Activated naive CD8-positive, alpha-beta T cell treated with anti-CD3 and anti-CD28 coated beads for 36 hours (primary cell): ENCODE data around the gene CEBPG. TPM values are rescaled to one million over a fixed set of nuclear protein-coding genes. Genes with fewer than 3 reads are reported as not detected.

Source experiments
- DNase-seq: peaks from one replicate; pipeline ENCODE4 v3.0.0; 2021
- H3K27ac Mint-ChIP-seq: one replicate; pipeline ENCODE4 v1.8.0; 2022; ENCODE audit warnings: mild to moderate bottlenecking, moderate library complexity, mixed read lengths
- H3K27me3 Mint-ChIP-seq: one replicate; pipeline ENCODE4 v1.8.0; 2022; ENCODE audit warnings: mild to moderate bottlenecking, mixed read lengths
- H3K36me3 Mint-ChIP-seq: one replicate; pipeline ENCODE4 v1.8.0; 2021; ENCODE audit warnings: mild to moderate bottlenecking, mixed read lengths
- H3K4me1 Mint-ChIP-seq: one replicate; pipeline ENCODE4 v1.8.0; 2021; ENCODE audit warnings: mixed read lengths
- H3K4me3 Mint-ChIP-seq: one replicate; pipeline ENCODE4 v1.8.0; 2022; ENCODE audit warnings: mild to moderate bottlenecking, moderate library complexity, mixed read lengths
- H3K9me3 Mint-ChIP-seq: one replicate; pipeline ENCODE4 v1.8.0; 2022; ENCODE audit warnings: mixed read lengths
- total RNA-seq, 2 experiments: library from RNA; stranded (reverse); gene quantifications; one replicate each; pipeline ENCODE4 v1.2.3, GENCODE V29; 2021

The CEBPG gene
- total RNA-seq, 2 experiments from 2014 or later: 30.1 to 30.9 TPM

- Mint-ChIP-seq H3K4me3 (no peak overlapping the region), H3K4me1 (no peaks in the 10 kb centered on the region), H3K9me3 (no peaks in the 10 kb centered on the region), H3K27me3 (no peaks in the 10 kb centered on the region), H3K27ac (no peak overlapping the region), H3K36me3 (peaks cover 7% of the 10 kb centered on the region)
- DNase-seq: no peak
Observed at GRCh38 chr19:33424181-33424580, 50.7 kb downstream of the CEBPG start.

- no peak overlapping the region for H3K27ac Mint-ChIP-seq
- H3K36me3 Mint-ChIP-seq: peaks cover 7% of the 10 kb centered on the region
- no peak overlapping the region for H3K4me3 Mint-ChIP-seq
- H3K27me3 Mint-ChIP-seq: no peaks in the 10 kb centered on the region
- H3K4me1 Mint-ChIP-seq: peaks cover 5% of the 10 kb centered on the region
- no peaks in the 10 kb centered on the region for H3K9me3 Mint-ChIP-seq
- DNase-seq: no peak
Observed at GRCh38 chr19:33426621-33427361, 53.3 kb downstream of the CEBPG start.

DNA sequence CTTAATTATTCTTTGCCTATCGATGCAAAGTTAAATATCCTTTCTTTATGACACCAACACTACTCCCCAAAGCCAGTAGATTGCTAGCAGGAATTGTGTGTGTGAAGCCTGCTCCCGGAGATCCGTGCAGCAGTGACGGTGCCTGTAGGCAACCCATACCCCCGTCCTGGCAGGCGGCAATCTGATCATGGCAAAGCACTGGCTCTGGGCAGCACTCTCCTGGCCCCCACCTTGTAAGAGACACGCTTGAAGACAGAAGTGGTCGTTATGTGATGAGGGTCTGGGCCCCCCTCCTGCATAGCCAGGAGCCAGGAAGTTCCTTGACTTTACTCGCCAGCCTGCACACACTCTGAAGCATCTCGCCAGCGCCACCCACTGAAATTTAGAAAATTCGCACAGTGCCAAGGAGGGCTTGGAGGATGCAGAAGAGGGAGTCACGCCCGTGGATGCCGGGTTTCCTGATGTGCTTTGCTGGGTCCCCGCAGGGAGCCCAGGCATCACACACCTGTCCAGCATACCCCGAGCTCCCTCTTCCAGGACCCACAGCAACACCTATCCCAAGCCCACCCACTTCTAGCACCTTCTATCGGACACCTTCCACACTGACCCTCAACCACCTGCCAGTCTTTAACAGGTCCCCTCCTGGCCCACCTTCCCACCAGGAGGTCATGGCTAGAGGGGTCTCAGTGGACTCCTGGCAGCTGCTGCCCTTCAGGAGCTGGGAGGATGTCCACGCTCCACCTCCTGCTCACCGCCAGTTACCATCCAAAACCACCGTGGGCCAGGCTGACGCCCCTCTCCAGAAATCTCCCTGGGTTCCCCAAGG lies 54.5 kb downstream of the CEBPG start:
- H3K27ac Mint-ChIP-seq: no peak overlapping the region
- no peaks in the 10 kb centered on the region for H3K27me3 Mint-ChIP-seq
- peaks cover 7% of the 10 kb centered on the region for H3K36me3 Mint-ChIP-seq

DNA sequence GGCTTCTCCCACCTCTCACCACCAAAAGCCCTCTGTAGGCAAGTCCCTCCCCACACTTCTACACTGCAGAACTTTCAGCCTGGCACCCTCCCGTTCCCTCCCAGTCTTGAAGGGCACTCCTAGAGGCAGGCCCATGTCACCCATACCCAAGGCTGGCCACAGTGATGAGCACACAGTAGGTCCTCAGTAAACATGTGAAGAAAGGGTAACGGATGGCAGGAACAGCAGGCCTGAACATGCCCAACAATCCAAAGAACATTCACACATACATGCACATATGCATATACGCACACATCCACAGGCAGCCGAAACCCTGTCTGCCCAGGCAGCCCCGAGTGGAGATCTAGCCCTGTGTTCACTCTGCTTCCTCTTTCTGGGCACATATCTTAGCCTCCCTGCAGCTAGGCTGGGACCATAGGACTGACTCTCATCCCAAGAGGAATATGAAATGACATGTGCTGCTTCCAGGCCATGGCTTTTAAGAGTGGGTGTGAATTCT lies 55.2 kb downstream of the CEBPG start:
- no peak overlapping the region for H3K4me3 Mint-ChIP-seq

More for the DNA sequence above, 54.5 kb downstream of the CEBPG start:
- H3K4me1 Mint-ChIP-seq: peaks cover 5% of the 10 kb centered on the region
- no peak overlapping the region for H3K4me3 Mint-ChIP-seq
- no peak for DNase-seq
- H3K9me3 Mint-ChIP-seq: no peaks in the 10 kb centered on the region

DNA sequence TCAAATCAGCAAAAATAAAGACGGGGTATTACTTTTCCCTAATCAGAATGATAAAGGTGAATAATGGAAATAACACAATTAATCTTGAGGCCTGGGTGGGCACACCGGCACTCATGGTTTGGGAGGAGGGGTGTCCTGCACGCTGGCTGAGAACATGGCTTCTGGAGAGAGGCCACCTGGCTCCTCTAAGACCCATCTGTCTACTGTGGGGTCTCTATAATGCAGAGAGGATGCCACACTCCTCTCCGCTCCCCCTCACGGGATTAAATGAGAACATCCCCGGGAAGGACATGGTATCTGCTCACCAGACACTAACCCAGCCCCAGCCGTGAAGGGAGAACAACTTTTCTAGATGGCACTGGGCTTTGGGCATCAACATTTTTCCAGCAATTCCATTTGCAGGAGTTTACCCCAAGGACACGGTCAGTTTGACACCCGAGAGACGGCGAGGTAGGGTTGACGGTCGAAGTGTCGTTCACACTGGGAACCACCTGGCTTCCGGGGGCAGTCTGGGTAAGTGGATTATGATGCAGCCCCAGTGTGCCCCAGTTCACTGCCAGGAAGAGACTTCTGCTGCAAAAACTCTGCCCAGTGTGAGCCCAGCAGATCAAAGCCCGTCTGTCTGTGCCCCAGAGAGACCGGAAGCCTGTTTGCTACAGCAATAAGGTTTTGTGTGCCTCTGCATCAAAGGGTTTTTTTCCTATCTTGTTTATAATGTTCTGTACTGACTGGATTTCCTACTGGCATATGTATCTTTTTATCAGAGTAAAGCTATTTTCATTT lies 56.6 kb downstream of the CEBPG start:
- no peak for DNase-seq
- no peak overlapping the region for H3K4me3 Mint-ChIP-seq

More for the DNA sequence above, 55.2 kb downstream of the CEBPG start:
- H3K9me3 Mint-ChIP-seq: no peaks in the 10 kb centered on the region
- peaks cover 7% of the 10 kb centered on the region for H3K36me3 Mint-ChIP-seq
- H3K4me1 Mint-ChIP-seq: peaks cover 5% of the 10 kb centered on the region
- no peak overlapping the region for H3K27ac Mint-ChIP-seq
- DNase-seq: no peak
- H3K27me3 Mint-ChIP-seq: no peaks in the 10 kb centered on the region

GRCh38 chr19:33430674-33431277 lies 57.3 kb downstream of the CEBPG start:
- Mint-ChIP-seq H3K36me3 (no peaks in the 10 kb centered on the region), H3K4me1 (peaks cover 5% of the 10 kb centered on the region), H3K27ac (peak overlapping the region; percentile 37), H3K27me3 (no peaks in the 10 kb centered on the region), H3K9me3 (no peaks in the 10 kb centered on the region), H3K4me3 (no peak overlapping the region)
- peak; percentile 53 for DNase-seq

More for the DNA sequence above, 56.6 kb downstream of the CEBPG start:
- Mint-ChIP-seq H3K4me1 (peaks cover 5% of the 10 kb centered on the region), H3K27ac (peak overlapping the region; percentile 37), H3K9me3 (no peaks in the 10 kb centered on the region), H3K36me3 (no peaks in the 10 kb centered on the region), H3K27me3 (no peaks in the 10 kb centered on the region)

- Mint-ChIP-seq H3K9me3 (no peaks in the 10 kb centered on the region), H3K36me3 (no peaks in the 10 kb centered on the region), H3K4me1 (peaks cover 5% of the 10 kb centered on the region), H3K27me3 (no peaks in the 10 kb centered on the region), H3K27ac (no peak overlapping the region), H3K4me3 (no peak overlapping the region)
- DNase-seq: no peak
Observed at GRCh38 chr19:33432015-33432414, 58.5 kb downstream of the CEBPG start.

Other genes with a start within 250 kb of the CEBPG start
- gene WDR88, start 241.6 kb upstream of the CEBPG start, total RNA-seq: under 1 TPM in 1 of 2 experiments, not detected in 1; 0.16 TPM
- gene LRP3, start 179.4 kb upstream of the CEBPG start, total RNA-seq: under 1 TPM; 0.44 to 0.91 TPM
- not detected for gene SLC7A10, start 147.9 kb upstream of the CEBPG start, total RNA-seq
- under 1 TPM; 0.26 to 0.35 TPM for gene CEBPA, start 71.2 kb upstream of the CEBPG start, total RNA-seq
- 10 to 100 TPM; 36.3 to 39.4 TPM for gene PEPD, start 148.1 kb downstream of the CEBPG start, total RNA-seq
- not detected for gene CHST8, start 248.2 kb downstream of the CEBPG start, total RNA-seq